Raji (cell line): ENCODE data around the gene SLC6A19.

Experiments
- POLR2A ChIP-seq: IDR thresholded peaks from 2 replicates; pipeline ENCODE4 v1.6.1; 2011; ENCODE audit warnings: low read depth, low read length, control low read depth; ENCODE audit not compliant: insufficient read depth

Gene SLC6A19

GRCh38 chr5:1256776-1257175, 55.4 kb downstream of the SLC6A19 start:
- no peak for TF ChIP-seq POLR2A

GRCh38 chr5:1257363-1257762, 56.0 kb downstream of the SLC6A19 start:
- no peak for TF ChIP-seq POLR2A

- no peak for TF ChIP-seq POLR2A
Observed at GRCh38 chr5:1257841-1258240, 56.4 kb downstream of the SLC6A19 start.

DNA sequence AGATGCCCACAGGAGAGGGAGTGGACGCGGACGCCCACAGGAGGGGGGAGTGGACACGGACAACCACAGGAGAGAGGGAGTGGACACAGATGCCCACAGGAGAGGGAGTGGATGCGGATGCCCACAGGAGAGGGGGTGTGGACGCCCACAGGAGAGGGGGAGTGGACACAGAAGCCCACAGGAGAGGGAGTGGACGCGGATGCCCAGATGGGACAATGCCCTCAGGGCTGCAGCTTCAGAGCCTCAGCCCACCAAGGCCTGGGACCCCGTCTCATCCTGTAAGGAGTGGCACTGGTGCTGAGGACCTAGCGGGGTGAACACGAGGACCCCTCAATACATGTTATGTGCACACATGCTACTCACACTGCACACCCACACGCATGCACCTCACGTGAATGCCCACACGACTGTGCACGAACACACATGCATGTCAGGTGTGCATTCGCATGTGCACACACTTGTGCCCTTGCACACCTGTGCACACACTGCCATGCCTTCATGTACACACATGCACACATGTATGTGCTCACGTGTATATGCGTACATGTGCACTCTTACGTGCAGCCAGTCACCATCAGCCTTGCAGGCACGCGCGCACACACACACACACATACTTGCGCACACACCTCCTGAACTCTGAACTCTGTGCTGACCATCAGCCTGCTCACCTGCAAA, 58.5 kb downstream of the SLC6A19 start:
- no peak for TF ChIP-seq POLR2A

GRCh38 chr5:1261643-1262042, 60.2 kb downstream of the SLC6A19 start:
- no peak for TF ChIP-seq POLR2A

DNA sequence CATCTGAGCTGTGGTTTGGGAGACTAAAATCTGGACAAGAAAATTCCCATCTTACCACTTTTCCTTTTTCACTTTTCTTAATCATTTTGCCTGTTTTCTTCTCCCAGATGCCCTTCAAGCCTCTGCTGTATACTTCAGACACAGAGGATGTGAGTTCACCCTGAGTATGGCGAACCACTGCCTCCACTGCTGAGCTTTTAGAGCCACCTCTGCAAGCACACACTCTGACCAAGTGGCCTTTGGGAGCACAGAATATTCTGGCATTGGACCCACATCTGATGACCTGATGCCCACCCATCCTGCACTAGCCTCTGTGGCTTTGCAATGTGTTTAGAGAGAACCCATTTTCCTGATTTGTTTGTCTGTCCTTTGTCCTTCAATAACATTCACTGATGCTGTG, 61.0 kb downstream of the SLC6A19 start:
- no peak for TF ChIP-seq POLR2A

DNA sequence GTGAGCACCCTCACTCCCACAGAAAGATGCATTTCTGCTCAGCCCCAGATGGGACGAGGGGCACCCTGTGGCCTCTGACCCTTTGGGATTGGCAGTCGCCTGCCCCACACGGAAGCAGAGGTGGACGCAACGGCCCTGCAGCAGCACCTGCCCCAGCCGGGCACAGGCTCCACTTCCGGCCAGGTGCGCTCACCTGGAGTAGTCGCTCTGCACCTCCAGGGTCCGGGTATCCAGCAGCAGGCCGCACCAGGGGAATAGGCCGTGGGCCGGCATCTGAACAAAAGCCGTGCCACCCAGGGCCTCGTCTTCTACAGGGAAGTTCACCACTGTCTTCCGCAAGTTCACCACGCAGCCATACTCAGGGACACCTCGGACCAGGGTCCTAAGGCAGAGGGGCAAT, 62.8 kb downstream of the SLC6A19 start:
- no peak for TF ChIP-seq POLR2A

DNA sequence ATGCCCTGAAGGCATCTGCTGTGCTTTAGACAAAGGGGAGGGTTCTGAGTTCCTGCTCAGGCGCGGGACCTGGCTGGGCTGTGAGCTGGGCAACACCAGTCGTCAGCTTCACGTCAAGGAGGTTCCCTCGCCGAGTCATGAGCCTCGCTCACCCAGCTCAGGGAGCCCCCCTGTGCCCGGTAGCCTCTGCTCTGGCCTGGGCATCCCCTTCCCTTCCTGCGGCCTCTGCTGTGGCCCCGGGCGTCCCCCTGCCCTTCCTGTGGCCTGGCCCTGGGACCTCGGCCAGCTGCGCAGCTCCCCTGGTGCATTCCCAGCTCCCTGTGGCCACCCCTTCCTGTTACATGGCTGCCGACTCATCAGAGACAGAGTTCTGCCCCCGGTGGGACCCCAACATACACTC, 63.6 kb downstream of the SLC6A19 start:
- no peak for TF ChIP-seq POLR2A

- no peak for TF ChIP-seq POLR2A
Observed at GRCh38 chr5:1265461-1266455, 64.4 kb downstream of the SLC6A19 start.

- TF ChIP-seq POLR2A: no peak
Observed at GRCh38 chr5:1266791-1267190, 65.4 kb downstream of the SLC6A19 start.

DNA sequence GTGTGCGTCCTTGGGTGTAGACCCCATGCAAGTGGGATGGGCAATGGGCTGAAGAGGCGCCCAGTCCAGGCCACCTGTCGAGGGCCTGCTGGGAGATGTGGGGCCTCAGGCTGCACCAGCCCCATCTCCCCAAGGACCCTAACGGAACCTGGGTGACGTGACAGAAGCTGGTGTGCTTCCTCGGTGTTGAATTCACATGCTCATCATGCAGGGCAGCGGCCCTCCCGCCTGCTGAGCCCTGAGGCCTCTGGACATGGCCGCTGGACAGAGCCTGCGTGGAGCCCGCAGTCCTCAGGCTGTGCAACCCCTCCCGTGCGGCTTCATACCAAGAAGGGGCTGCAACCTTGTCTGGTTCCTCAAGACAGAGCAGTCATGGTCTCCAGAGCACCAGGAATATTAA, 66.7 kb downstream of the SLC6A19 start:
- no peak for TF ChIP-seq POLR2A

DNA sequence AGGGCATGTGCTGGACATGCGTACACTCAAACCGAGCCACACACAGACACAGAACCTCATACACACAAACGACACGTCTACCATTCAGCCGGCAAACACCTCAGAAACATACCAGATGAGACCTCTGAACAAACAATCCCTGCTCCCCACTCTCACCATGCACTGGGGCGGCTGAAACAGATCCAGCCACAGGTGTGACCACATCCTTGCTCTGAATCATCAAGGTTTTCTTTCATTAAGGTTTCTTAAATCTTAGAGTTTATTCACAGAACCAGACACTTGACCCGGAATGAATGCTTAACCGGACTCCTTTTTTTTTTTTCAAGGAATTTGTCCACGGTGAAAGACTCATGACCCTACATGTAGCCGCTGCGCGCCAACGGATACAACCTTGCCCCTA, 67.3 kb downstream of the SLC6A19 start:
- no peak for TF ChIP-seq POLR2A

- TF ChIP-seq POLR2A: no peak
Observed at GRCh38 chr5:1270426-1270825, 69.0 kb downstream of the SLC6A19 start.

- no peak for TF ChIP-seq POLR2A
Observed at GRCh38 chr5:1270933-1271914, 69.8 kb downstream of the SLC6A19 start.

DNA sequence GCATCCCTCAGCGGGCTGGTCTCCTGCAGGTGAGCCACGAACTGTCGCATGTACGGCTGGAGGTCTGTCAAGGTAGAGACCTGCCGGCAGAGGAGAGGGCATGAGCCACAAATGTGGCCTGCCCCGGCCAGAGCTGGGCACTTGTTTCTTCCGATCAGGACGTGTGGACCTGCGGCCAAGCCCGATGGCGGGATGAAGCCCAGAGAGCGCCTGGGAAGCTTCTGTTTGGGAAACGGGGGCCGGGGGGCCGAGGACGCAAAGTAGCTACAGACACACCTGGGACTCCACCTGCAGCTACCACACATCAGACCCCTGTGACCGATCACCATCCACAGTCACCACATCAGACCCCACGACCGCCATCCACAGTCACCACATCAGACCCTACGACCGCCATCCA, 70.8 kb downstream of the SLC6A19 start:
- TF ChIP-seq POLR2A: no peak

GRCh38 chr5:1273745-1274144, 72.3 kb downstream of the SLC6A19 start:
- no peak for TF ChIP-seq POLR2A

DNA sequence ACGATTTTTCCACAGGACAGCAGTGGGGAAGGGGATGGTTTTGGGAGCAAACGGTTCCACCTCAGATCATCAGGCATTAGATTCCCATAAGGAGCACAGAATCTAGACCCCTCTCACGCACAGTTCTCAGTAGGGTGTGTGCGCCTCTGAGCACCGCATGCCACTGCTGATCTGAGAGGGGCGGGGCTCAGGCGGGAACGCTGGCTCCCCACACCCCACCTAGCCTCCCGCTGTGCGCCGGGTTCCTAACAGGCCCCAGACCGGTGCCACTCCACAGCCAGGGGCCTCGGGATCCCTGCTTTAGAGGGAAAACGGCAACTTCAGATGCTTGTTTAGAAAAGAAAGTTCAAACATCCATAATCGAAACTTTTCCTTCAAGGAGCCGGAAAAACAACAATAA, 73.1 kb downstream of the SLC6A19 start:
- no peak for TF ChIP-seq POLR2A
